SK-N-SH treated with all-trans-retinoic acid at 6 μM for 48 hours (cell line): ENCODE results near the gene CDC42BPB.

ENCODE experiments used
- ATAC-seq: fragments of 200-7000 bp; cut with Tn5 transposase; 3 replicates; pipeline ENCODE4 v1.9.1; 2020; ENCODE audit warnings: mild to moderate bottlenecking, moderate library complexity
- ARNTL ChIP-seq: fragments of 450-650 bp; formaldehyde crosslinking; IDR thresholded peaks from 2 replicates; pipeline ENCODE4 v1.5.0; 2020; ENCODE audit warnings: low read depth, mild to moderate bottlenecking, moderate library complexity, borderline replicate concordance
- BACH2 ChIP-seq: fragments of 250-450 bp; sonication (Bioruptor Pico); IDR thresholded peaks from 2 replicates; pipeline ENCODE4 v1.9.0; 2021; ENCODE audit warnings: mild to moderate bottlenecking, borderline replicate concordance
- CSDC2 ChIP-seq: fragments of 250-450 bp; sonication (Bioruptor Pico); IDR thresholded peaks from 2 replicates; pipeline ENCODE4 v1.5.0; 2020; ENCODE audit warnings: mild to moderate bottlenecking, moderate library complexity
- ESRRG ChIP-seq: fragments of 250-450 bp; sonication (Bioruptor Pico); IDR thresholded peaks from 2 replicates; pipeline ENCODE4 v1.6.1; 2021; ENCODE audit warnings: mild to moderate bottlenecking
- GLIS3 ChIP-seq: fragments of 250-450 bp; sonication (Bioruptor Pico); IDR thresholded peaks from 2 replicates; pipeline ENCODE4 v1.5.0; 2020; ENCODE audit warnings: mild to moderate bottlenecking, moderate library complexity
- ISL1 ChIP-seq: fragments of 250-450 bp; sonication (Bioruptor Pico); IDR thresholded peaks from 2 replicates; pipeline ENCODE4 v2.1.2; 2022; ENCODE audit warnings: mild to moderate bottlenecking, moderate library complexity
- OSR1 ChIP-seq: fragments of 250-450 bp; sonication (Bioruptor Pico); IDR thresholded peaks from 2 replicates; pipeline ENCODE4 v1.8.0; 2022; ENCODE audit warnings: moderate library complexity, mild to moderate bottlenecking, inconsistent platforms
- PPARA ChIP-seq: fragments of 250-450 bp; sonication (Bioruptor Pico); IDR thresholded peaks from 2 replicates; pipeline ENCODE4 v1.5.0; 2020; ENCODE audit warnings: mild to moderate bottlenecking, borderline replicate concordance
- RARB ChIP-seq: fragments of 250-450 bp; sonication (Bioruptor Pico); IDR thresholded peaks from 2 replicates; pipeline ENCODE4 v1.8.0; 2021; ENCODE audit warnings: mild to moderate bottlenecking, moderate library complexity
- SNAI2 ChIP-seq: fragments of 250-450 bp; sonication (Bioruptor Pico); IDR thresholded peaks from 2 replicates; pipeline ENCODE4 v1.5.0; 2020; ENCODE audit warnings: mild to moderate bottlenecking, moderate library complexity
- TCF4 ChIP-seq: fragments of 250-450 bp; sonication (Bioruptor Pico); IDR thresholded peaks from 2 replicates; pipeline ENCODE4 v1.8.0; 2021; ENCODE audit warnings: mild to moderate bottlenecking, moderate library complexity, borderline replicate concordance
- TOX ChIP-seq: fragments of 250-450 bp; sonication (Bioruptor Pico); IDR thresholded peaks from 2 replicates; pipeline ENCODE4 v1.8.0; 2021; ENCODE audit warnings: mild to moderate bottlenecking, moderate library complexity, borderline replicate concordance
- ZFP3 ChIP-seq: fragments of 250-450 bp; sonication (Bioruptor Pico); IDR thresholded peaks from 2 replicates; pipeline ENCODE4 v1.5.0; 2020; ENCODE audit warnings: mild to moderate bottlenecking, moderate library complexity
- ZFP30 ChIP-seq: fragments of 450-650 bp; formaldehyde crosslinking; IDR thresholded peaks from 2 replicates; pipeline ENCODE4 v1.5.0; 2022; ENCODE audit warnings: mild to moderate bottlenecking, moderate library complexity
- ZNF565 ChIP-seq: fragments of 450-650 bp; formaldehyde crosslinking; conservative IDR thresholded peaks from 2 replicates; pipeline ENCODE4 v1.5.0; 2020; ENCODE audit warnings: low read depth, mild to moderate bottlenecking, moderate library complexity
- ZNF70 ChIP-seq: fragments of 450-650 bp; formaldehyde crosslinking; IDR thresholded peaks from 2 replicates; pipeline ENCODE4 v1.5.0; 2020; ENCODE audit warnings: mild to moderate bottlenecking, moderate library complexity
- ZNF8 ChIP-seq: fragments of 450-650 bp; formaldehyde crosslinking; IDR thresholded peaks from 2 replicates; pipeline ENCODE4 v1.5.0; 2020; ENCODE audit warnings: mild to moderate bottlenecking, moderate library complexity
- TF ChIP-seq, protein P1 (sequence below): fragments of 250-450 bp; sonication (Bioruptor Pico); IDR thresholded peaks from 2 replicates; pipeline ENCODE4 v1.5.0; 2020; ENCODE audit warnings: mild to moderate bottlenecking, moderate library complexity
- TF ChIP-seq, protein P2 (sequence below): fragments of 250-450 bp; sonication (Bioruptor Pico); IDR thresholded peaks from 2 replicates; pipeline ENCODE4 v1.8.0; 2021; ENCODE audit warnings: low read depth, mild to moderate bottlenecking, moderate library complexity, borderline replicate concordance
- TF ChIP-seq, protein P3 (sequence below): fragments of 250-450 bp; sonication (Bioruptor Pico); IDR thresholded peaks from 2 replicates; pipeline ENCODE4 v1.5.1; 2021; ENCODE audit warnings: mild to moderate bottlenecking, moderate library complexity
- TF ChIP-seq, protein P4 (sequence below): fragments of 250-450 bp; sonication (Bioruptor Pico); IDR thresholded peaks from 2 replicates; pipeline ENCODE4 v1.8.0; 2020; ENCODE audit warnings: mild to moderate bottlenecking, moderate library complexity, borderline replicate concordance

The CDC42BPB gene

DNA sequence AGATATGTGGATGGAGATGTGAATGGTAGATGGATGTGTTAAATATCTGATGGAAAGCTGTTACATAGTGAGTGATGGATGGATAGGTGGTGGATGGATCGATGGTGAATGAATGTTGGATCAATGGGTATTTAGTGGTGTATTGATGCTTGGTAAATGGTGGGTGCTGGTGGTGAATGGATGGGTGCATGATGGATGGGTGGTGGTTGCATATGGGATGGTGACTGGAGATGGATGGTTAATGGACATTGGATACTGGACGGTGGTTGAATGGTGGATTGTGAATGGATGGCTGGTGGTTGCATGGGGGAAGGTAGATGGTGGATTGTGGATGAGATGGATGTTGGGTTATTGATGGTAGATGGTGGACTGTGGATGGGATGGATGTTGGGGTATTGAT is 24.6 kb upstream of the CDC42BPB start:
- TF ChIP-seq OSR1: no peak
- TF ChIP-seq, all 23 proteins: peak for 0
- ATAC-seq: no peak

DNA sequence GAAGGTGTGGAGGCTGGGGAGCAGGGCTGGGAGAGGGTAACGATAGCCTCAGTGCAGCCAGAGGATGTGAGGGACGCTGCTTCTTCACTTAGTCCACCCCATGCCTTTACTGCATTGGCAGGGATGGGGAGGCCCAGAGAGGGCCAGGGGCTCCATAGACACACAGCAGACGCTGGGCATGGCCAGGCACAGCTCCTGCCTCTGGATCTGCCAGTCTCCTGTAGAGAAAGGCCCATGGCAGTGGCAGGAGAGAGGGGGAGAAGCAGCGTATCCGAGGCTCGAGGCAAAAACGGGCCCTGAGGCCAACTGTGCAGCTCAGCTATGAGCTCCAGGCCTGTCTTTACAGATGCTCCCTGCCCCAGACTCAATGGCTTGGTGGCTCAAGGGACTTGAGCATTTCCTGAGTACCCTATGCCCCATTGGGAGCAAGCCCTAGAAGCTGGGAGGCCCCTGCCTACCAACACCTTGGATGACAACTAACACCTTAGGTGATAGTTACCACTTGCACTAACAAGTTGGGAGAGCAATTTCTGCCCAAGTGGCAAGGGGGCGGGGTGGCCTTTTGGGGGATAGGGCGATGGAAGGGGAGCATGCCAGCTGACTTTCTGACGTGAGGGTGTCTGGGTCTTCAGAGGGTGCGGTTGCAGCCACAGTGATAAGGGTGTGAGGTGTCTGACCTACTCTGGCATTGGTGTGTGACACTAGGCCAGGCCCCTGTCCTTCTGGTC is 21.7 kb upstream of the CDC42BPB start:
- ATAC-seq: no peak
- TF ChIP-seq GLIS3: no peak
- TF ChIP-seq ARNTL (CRISPR knock-in tag): no peak
- no peak for TF ChIP-seq CSDC2 (CRISPR knock-in tag)
- TF ChIP-seq, protein P1, sequence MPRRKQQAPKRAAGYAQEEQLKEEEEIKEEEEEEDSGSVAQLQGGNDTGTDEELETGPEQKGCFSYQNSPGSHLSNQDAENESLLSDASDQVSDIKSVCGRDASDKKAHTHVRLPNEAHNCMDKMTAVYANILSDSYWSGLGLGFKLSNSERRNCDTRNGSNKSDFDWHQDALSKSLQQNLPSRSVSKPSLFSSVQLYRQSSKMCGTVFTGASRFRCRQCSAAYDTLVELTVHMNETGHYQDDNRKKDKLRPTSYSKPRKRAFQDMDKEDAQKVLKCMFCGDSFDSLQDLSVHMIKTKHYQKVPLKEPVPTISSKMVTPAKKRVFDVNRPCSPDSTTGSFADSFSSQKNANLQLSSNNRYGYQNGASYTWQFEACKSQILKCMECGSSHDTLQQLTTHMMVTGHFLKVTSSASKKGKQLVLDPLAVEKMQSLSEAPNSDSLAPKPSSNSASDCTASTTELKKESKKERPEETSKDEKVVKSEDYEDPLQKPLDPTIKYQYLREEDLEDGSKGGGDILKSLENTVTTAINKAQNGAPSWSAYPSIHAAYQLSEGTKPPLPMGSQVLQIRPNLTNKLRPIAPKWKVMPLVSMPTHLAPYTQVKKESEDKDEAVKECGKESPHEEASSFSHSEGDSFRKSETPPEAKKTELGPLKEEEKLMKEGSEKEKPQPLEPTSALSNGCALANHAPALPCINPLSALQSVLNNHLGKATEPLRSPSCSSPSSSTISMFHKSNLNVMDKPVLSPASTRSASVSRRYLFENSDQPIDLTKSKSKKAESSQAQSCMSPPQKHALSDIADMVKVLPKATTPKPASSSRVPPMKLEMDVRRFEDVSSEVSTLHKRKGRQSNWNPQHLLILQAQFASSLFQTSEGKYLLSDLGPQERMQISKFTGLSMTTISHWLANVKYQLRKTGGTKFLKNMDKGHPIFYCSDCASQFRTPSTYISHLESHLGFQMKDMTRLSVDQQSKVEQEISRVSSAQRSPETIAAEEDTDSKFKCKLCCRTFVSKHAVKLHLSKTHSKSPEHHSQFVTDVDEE: no peak

DNA sequence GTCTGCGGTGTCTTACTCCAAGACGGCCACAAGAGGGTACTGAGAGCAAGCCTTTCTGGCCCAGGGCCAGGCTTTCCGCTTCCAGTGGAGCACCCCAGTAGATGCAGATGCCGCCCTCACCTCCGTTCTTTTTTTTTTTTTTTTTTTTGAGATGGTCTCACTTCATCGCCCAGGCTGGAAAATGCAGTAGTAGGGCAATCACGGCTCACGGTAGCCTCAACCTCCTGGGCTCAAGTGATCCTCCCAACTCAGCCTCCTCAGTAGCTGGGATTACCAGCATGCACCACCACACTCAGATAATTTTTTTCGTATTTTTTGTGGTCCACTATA is 21.0 kb upstream of the CDC42BPB start:
- TF ChIP-seq RARB (no peak), ZNF565 (CRISPR knock-in tag) (no peak), SNAI2 (CRISPR knock-in tag) (no peak), ESRRG (CRISPR knock-in tag) (no peak), CSDC2 (CRISPR knock-in tag) (no peak), ARNTL (CRISPR knock-in tag) (no peak), TOX (no peak), ZNF8 (CRISPR knock-in tag) (no peak), GLIS3 (no peak), OSR1 (no peak), ZFP30 (CRISPR knock-in tag) (no peak), TCF4 (CRISPR knock-in tag) (no peak), BACH2 (no peak), ZNF70 (no peak)
- TF ChIP-seq, protein P2, sequence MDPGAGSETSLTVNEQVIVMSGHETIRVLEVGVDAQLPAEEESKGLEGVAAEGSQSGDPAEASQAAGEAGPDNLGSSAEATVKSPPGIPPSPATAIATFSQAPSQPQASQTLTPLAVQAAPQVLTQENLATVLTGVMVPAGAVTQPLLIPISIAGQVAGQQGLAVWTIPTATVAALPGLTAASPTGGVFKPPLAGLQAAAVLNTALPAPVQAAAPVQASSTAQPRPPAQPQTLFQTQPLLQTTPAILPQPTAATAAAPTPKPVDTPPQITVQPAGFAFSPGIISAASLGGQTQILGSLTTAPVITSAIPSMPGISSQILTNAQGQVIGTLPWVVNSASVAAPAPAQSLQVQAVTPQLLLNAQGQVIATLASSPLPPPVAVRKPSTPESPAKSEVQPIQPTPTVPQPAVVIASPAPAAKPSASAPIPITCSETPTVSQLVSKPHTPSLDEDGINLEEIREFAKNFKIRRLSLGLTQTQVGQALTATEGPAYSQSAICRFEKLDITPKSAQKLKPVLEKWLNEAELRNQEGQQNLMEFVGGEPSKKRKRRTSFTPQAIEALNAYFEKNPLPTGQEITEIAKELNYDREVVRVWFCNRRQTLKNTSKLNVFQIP (CRISPR knock-in tag): no peak
- TF ChIP-seq, protein P3, sequence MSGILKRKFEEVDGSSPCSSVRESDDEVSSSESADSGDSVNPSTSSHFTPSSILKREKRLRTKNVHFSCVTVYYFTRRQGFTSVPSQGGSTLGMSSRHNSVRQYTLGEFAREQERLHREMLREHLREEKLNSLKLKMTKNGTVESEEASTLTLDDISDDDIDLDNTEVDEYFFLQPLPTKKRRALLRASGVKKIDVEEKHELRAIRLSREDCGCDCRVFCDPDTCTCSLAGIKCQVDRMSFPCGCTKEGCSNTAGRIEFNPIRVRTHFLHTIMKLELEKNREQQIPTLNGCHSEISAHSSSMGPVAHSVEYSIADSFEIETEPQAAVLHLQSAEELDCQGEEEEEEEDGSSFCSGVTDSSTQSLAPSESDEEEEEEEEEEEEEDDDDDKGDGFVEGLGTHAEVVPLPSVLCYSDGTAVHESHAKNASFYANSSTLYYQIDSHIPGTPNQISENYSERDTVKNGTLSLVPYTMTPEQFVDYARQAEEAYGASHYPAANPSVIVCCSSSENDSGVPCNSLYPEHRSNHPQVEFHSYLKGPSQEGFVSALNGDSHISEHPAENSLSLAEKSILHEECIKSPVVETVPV: no peak
- TF ChIP-seq, protein P4, sequence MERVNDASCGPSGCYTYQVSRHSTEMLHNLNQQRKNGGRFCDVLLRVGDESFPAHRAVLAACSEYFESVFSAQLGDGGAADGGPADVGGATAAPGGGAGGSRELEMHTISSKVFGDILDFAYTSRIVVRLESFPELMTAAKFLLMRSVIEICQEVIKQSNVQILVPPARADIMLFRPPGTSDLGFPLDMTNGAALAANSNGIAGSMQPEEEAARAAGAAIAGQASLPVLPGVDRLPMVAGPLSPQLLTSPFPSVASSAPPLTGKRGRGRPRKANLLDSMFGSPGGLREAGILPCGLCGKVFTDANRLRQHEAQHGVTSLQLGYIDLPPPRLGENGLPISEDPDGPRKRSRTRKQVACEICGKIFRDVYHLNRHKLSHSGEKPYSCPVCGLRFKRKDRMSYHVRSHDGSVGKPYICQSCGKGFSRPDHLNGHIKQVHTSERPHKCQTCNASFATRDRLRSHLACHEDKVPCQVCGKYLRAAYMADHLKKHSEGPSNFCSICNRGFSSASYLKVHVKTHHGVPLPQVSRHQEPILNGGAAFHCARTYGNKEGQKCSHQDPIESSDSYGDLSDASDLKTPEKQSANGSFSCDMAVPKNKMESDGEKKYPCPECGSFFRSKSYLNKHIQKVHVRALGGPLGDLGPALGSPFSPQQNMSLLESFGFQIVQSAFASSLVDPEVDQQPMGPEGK (CRISPR knock-in tag): no peak
- peak; percentile 63 for ATAC-seq

DNA sequence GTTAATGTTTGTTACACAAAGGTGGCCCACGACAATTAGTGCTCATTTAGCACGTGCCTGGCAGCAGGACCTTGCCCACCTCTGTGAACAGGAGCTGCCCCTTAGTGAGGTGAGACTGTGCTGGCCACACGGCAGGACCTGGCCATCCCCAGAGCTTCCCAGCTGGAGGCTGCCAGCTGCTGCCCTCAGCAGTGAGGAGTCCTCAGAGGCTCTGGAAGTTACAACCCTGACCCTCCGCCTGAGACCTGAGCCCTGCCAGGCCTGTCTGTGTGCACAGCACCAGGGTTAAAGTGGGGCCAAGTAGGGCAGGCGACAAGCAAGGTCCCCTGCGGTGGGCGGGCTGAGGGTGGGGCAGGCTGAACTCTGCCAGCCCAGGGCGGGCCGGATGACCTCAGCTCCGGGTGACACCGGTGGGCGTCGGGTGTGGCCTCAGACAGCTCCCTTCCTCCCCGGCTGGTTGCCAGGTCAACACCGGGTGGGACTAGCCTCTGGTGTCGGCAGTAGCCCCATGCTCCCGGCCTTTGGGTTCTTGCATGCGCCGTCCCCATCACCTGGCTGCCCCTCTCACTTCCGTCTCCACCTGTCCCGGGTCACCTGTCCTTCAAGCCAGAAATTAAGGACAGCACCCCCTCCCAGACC is 17.5 kb upstream of the CDC42BPB start:
- TF ChIP-seq TOX: no peak
- TF ChIP-seq RARB: no peak
- no peak for TF ChIP-seq ISL1 (CRISPR knock-in tag)
- no peak for TF ChIP-seq ZNF70
- no peak for TF ChIP-seq OSR1
- no peak for TF ChIP-seq ZNF565 (CRISPR knock-in tag)
- no peak for TF ChIP-seq ZFP30 (CRISPR knock-in tag)
- TF ChIP-seq, protein P3: no peak
- TF ChIP-seq BACH2: no peak
- TF ChIP-seq ZFP3 (CRISPR knock-in tag): no peak
- no peak for TF ChIP-seq ZNF8 (CRISPR knock-in tag)
- TF ChIP-seq ESRRG (CRISPR knock-in tag): no peak
- TF ChIP-seq, protein P4 (CRISPR knock-in tag): no peak
- TF ChIP-seq PPARA (CRISPR knock-in tag): no peak
- TF ChIP-seq ARNTL (CRISPR knock-in tag): no peak
- ATAC-seq: no peak
